ENCODE measurements around the gene HOXA13. TPM values are rescaled to one million over a fixed set of nuclear protein-coding genes. Genes with fewer than 3 reads are reported as not detected.

Gene HOXA13
- total RNA-seq, 1 experiment from 2014 or later, result 12.1 TPM

- Histone ChIP-seq H3K9me2 (replicated peaks; ENCODE audit: low read length) (no peaks in the 10 kb centered on the region), H3K9ac (ENCODE audit: low read length) (peak within 1 kb of the TSS; percentile 90), H3K4me2 (ENCODE audit: low read length) (peak within 1 kb of the TSS; percentile 93), H2AFZ (ENCODE audit: low read length) (0 out of 2 replicates have a peak within 1 kb of the TSS, but pooled peaks have one; percentile 41), H3K36me3 (ENCODE audit: low read depth, low read length) (0 out of 2 replicates have a peak, but pooled peaks cover 4% of the 10 kb centered on the region), H3F3A (ENCODE audit: low read length, unreplicated experiment) (no peaks in the 10 kb centered on the region), H3K27ac (ENCODE audit: low read length) (peak within 1 kb of the TSS; percentile 97), H3K4me3 (ENCODE audit: low read length) (peak within 1 kb of the TSS; percentile 84), H3K79me2 (ENCODE audit: low read length) (peaks cover 100% of the 10 kb centered on the region), H3K9me3 (ENCODE audit: low read length) (no peaks in the 10 kb centered on the region), H3K27me3 (ENCODE audit: low read length) (no peaks in the 10 kb centered on the region), H3K4me1 (ENCODE audit: insufficient read depth, low read length) (peaks cover 18% of the 10 kb centered on the region), H4K20me1 (ENCODE audit: low read length) (no peaks in the 10 kb centered on the region)
- POLR2A ChIA-PET (ENCODE audit: unreplicated experiment), result interaction anchor here (0.6 to 1.6 kb wide), 5 partner anchors 9 to 77 kb away, joined by 3 to 5 read pairs (median 4); no protein-coding TSS in a partner anchor
- CTCF ChIA-PET, result no interaction called here
- TF ChIP-seq, protein P1, sequence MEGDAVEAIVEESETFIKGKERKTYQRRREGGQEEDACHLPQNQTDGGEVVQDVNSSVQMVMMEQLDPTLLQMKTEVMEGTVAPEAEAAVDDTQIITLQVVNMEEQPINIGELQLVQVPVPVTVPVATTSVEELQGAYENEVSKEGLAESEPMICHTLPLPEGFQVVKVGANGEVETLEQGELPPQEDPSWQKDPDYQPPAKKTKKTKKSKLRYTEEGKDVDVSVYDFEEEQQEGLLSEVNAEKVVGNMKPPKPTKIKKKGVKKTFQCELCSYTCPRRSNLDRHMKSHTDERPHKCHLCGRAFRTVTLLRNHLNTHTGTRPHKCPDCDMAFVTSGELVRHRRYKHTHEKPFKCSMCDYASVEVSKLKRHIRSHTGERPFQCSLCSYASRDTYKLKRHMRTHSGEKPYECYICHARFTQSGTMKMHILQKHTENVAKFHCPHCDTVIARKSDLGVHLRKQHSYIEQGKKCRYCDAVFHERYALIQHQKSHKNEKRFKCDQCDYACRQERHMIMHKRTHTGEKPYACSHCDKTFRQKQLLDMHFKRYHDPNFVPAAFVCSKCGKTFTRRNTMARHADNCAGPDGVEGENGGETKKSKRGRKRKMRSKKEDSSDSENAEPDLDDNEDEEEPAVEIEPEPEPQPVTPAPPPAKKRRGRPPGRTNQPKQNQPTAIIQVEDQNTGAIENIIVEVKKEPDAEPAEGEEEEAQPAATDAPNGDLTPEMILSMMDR (conservative IDR thresholded peaks at IDR 0.05; ENCODE audit: low read depth, low read length), result no peak
- TF ChIP-seq EZH2 (IDR thresholded peaks at IDR 0.05; ENCODE audit: low read length, unreplicated experiment) (no peak), EZH2phosphoT487 (IDR thresholded peaks at IDR 0.05; ENCODE audit: borderline replicate concordance, low read length) (no peak)
- BruUV-seq (replicated peaks), result no TSS peak
- intact Hi-C loops (cut with micrococcal nuclease), result no loop called here
- peak; percentile 1 for ATAC-seq
- peak; percentile 73 for DNase-seq
Observed at GRCh38 chr7:27173956-27174873, 25.7 kb downstream of the HOXA13 start, which contains the start of gene HOXA10. TSS of gene HOXA10 (minus strand) at chr7:27174320. CDS start at chr7:27174306, 14 bp downstream.

GRCh38 chr7:27173511-27173955 lies 26.4 kb downstream of the HOXA13 start:
- Histone ChIP-seq H3K9me2 (replicated peaks; ENCODE audit: low read length) (no peaks in the 10 kb centered on the region), H3K9ac (ENCODE audit: low read length) (peak overlapping the region; percentile 90), H3K79me2 (ENCODE audit: low read length) (peaks cover 100% of the 10 kb centered on the region), H3K4me3 (ENCODE audit: low read length) (peak overlapping the region; percentile 84), H3K4me2 (ENCODE audit: low read length) (peak overlapping the region; percentile 93), H3K27me3 (ENCODE audit: low read length) (no peaks in the 10 kb centered on the region), H3K27ac (ENCODE audit: low read length) (peak overlapping the region; percentile 97), H3K9me3 (ENCODE audit: low read length) (no peaks in the 10 kb centered on the region), H3K36me3 (ENCODE audit: low read depth, low read length) (0 out of 2 replicates have a peak, but pooled peaks cover 4% of the 10 kb centered on the region), H3K4me1 (ENCODE audit: insufficient read depth, low read length) (peaks cover 18% of the 10 kb centered on the region), H4K20me1 (ENCODE audit: low read length) (no peaks in the 10 kb centered on the region), H2AFZ (ENCODE audit: low read length) (no peak overlapping the region), H3F3A (ENCODE audit: low read length, unreplicated experiment) (no peaks in the 10 kb centered on the region)
- ATAC-seq (no peak; the same call in 1 of the 2 replicates), DNase-seq (no peak)
- POLR2A ChIA-PET (ENCODE audit: unreplicated experiment), result interaction anchor here (0.8 to 1.1 kb wide), 2 partner anchors 11 to 31 kb away, joined by 5 to 6 read pairs; no protein-coding TSS in a partner anchor
- TF ChIP-seq EZH2 (IDR thresholded peaks at IDR 0.05; ENCODE audit: low read length, unreplicated experiment) (no peak), EZH2phosphoT487 (IDR thresholded peaks at IDR 0.05; ENCODE audit: borderline replicate concordance, low read length) (no peak)
- TF ChIP-seq, protein P1 (conservative IDR thresholded peaks at IDR 0.05; ENCODE audit: low read depth, low read length), result no peak
- intact Hi-C loops (cut with micrococcal nuclease), result no loop called here
- BruUV-seq (replicated peaks), result no TSS peak
- CTCF ChIA-PET, result interaction anchor here (0.5 kb wide), 1 partner anchor 489 kb away, joined by 3 read pairs; the partner anchor contains the start of gene HIBADH

Data from PC-3 (cell line).